Measurements from ENCODE around the gene EPHB2. TPM values are rescaled to one million over a fixed set of nuclear protein-coding genes. Genes with fewer than 3 reads are reported as not detected.
"Not testable (repeated sequence)": the region's sequence is repeated elsewhere in the genome, so short reads cannot be mapped to it uniquely, and the experiment has no call there.

Gene EPHB2
- total RNA-seq, 1 donor from 2014 or later: 14.6 TPM

DNA sequence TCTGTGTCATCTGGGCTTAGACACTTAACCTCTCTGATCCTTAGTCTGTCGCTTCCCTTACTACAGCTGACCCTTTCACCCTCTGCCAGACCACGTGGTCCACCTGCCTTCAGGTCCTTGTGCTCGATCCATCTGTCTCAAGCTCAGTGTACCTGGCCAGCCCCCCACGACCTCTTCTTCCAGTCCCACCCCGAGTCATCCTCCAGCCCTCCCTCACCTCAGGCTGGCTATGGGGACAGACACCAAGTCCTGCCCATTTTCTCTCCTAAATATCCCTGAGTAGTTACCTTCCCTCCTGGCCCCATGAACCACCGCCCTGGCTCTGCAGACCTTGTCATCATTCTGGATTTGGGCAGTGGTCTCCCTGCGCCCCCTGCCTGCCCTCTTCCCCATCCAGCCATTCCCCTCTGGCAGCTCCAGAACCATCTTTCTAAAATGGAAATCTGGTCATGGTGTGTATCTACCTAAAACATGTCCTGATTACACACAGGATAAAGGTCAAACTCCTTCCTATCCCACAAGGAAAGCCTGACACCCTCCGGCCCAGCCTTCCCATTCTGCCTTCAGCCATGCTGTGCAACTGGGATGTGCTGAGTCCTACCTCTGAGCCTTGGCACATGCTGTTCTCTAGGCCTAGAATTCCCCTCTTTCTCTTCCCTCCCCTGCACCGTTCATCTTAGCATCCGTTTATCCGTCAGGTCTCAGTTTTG lies 107.6 kb downstream of the EPHB2 start:
- DNase-seq (ENCODE audit: low spot score): no peak

DNA sequence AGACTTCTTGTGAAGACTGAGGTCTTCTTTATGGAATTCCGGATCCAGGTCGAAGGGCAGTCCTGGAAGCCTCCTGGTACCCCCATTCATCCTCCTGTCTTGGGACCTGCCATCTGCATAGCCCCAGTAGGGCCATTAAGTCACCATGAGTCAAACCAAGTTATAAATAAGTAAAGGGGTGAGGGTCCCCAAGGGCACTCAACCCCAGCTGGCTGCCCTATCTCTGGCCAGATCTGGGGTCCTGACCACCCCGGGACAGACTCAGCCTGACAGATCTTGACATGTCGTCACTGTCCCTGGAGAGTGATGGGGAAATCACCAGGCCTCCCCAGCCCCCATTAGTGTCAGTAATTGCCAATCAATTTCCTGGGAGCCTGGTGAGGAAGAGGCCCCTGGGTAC lies 108.7 kb downstream of the EPHB2 start:
- no peak for DNase-seq (ENCODE audit: low spot score)

DNA sequence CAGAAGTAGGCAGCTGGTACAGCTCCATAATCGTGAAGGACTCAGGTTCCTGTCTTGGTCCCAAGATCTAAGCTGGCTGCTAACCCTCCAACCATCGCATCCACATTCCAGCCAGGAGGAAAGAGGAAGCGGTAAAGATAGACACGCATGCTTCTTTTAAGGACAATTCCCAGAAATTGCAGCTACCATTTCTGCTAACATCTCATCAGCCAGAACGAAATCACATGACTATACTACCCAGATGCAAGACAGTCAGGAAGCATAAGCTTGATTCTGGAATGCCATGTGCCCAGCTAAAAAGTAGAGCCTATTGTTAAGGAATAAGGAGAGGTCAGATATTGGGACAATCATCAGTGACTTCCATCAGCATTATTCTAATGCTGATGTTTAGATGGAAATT lies 110.4 kb downstream of the EPHB2 start:
- DNase-seq (ENCODE audit: low spot score): no peak

DNA sequence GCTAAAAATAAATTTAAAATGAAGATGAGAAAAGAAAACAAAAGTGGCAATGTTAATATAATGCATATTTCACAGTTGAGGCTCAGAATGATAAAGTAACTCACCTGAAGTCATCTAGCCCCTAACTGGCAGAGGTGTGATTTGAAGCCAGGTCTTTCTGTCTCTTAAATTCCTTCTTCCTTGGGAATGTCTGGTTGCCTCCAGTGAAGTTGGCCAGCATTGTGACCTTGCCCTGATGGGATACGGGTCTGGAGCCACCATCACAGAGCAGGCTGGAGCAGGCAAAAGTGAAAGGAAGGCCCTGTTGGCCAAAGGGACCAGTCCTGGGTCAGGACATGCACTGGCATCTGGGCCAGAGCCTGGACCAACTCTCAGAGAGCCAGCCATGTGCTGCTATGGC lies 111.7 kb downstream of the EPHB2 start:
- no peak for DNase-seq (ENCODE audit: low spot score)

DNA sequence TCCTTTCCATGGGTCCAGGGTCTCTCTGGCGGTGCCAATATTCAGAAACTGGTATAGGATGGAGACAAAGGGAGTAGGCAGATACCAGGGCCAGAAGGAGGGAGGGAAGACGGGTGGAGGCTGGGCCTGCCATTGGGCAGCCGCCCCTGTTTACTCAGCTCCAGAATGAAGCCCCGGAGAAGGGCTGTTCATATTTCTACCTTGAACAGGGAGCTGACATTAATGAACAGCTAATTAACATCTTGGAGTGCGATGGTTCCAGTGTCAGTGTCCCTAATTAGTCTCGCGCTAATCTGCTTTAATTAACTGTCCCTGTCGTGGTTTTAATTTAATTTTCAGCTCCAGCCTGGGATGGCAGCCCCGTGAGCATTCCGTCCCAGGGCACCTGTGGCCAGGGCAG lies 113.8 kb downstream of the EPHB2 start:
- no peak for DNase-seq (ENCODE audit: low spot score)

DNA sequence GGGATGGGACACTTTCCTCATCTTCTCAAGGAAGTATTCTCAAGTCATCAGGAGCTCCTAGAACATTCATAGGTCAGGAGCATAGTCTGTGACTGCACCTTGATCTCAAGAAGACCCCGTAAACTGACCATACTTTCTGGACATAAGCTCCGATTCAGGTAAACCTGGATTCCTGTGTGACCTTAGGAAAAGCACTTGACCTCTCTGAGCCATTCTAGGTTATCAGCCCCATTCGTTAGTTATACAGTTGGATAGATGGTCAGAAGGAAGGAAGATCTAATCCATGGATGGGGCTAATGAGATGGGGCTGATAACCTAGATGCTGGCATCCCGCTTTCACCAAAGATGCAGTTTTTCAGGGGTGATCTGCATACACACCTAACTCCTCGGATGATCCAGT lies 114.3 kb downstream of the EPHB2 start:
- DNase-seq (ENCODE audit: low spot score): no peak

DNA sequence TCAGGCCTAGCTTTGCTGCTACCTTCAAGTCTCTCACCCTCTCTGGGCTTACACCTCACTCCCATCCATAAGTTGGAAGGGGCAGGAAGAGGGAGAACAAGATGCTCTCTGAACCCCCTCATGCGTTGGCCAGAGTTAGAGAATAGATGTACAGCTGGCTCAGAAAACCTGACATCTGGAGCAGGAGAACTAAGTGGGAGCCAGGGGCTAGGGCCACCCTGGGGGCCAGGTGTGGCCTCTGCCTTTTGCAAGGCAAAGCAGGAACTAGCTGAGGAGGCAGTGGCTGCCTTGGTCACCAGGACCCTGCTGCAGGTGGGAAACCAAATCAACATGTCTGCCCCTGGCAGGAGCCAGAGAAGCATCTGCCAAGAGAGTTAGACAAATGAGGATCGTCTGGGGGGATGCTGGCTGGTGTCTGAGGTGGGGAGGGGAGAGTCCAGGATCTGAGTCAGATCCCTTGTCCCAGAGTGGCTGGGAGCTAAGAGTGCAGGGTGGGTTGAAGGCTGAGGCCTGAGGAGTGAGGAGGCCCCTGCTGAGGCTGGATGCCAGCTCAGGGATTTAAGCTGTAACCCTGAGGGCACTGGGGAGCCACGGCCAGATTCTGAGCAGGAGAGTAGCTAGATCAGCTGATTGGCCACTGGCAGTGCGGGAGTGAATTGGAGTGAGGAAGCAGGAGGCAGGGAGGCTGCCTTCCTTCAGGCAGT lies 115.0 kb downstream of the EPHB2 start:
- no peak for DNase-seq (ENCODE audit: low spot score)

DNA sequence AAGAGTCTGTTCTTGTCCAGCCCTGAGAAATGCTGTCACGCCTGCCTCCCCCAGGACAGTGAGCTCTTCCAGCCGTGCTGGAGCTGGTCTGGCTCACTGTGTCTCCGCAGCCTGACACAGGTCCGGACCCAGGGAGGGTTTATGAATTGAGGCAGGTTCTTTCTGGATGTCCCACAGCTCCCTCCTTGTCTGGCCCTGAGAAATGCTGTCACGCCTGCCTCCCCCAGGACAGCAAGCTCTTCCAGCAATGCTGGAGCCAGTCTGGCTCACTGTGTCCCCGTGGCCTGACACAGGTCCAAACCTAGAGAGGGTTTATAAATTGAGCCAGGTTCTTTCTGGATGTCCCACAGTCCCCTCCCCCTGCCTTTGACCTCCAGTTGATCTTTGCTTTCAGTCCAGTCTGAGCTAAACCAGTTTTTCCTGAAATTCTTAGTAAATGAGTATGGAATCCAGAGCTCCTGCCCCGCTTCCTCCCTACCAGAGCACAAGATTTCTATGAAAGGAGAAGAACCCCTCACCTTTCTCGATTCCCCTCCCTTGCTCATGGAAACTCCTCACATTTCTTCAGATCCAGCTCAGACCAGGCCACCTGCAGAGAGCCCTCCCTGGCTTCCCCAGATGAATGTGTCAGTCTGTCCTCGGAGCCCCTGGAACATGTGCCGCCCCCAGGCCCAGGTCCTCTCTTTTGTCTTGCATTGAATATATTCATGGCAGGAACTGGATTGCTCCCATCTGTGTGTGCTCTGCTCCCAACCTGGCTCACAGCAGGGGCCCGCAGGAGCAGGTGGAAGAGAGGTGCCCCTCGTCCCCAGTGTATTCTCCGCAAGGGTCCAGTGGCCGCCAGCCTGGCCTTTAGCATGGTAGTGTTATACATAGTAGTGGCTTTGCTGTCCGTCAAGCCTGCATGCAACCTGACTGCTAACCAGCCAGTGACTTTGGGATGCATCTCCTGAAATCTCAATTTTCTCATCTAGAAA lies 116.3 kb downstream of the EPHB2 start:
- DNase-seq (ENCODE audit: low spot score): peak; percentile 62

DNA sequence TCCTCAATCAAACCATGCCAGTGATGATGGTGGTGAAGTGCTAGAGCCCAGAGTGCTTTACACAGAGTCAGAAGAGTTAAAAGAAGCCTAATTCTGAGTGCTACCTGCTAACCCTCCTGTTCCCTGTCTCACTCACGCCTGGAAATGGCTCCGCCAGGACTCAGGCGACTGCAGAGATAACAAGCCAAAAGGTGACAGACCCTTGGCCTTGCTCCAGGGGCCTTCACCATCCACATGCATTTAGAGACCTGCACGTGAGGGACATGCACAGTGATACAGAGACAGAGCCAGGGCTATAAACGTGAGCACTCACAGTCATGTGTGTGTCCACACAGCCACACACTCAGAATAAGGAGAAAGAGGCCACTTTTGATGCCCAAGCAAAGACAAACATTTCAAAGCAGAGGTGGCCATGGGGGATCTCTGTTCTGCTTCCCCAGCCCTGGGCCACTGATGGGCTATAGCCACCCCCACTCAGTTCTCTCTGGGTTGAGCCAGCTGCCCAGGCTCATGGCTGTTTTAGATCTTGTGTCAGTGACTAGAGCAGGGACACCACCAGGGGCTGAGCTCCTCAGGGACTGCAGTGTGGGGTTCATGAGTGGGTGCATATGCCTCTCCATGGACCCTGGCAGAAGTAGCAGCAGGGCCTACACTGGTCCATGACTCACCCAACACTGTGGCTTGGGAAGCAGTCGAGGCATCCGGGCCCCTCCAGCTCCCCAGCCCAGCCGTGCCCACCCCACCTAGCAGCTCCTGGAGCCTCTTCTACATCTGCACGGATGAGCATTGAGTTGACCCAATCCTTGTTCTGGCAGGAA lies 117.2 kb downstream of the EPHB2 start:
- no peak for DNase-seq (ENCODE audit: low spot score)

DNA sequence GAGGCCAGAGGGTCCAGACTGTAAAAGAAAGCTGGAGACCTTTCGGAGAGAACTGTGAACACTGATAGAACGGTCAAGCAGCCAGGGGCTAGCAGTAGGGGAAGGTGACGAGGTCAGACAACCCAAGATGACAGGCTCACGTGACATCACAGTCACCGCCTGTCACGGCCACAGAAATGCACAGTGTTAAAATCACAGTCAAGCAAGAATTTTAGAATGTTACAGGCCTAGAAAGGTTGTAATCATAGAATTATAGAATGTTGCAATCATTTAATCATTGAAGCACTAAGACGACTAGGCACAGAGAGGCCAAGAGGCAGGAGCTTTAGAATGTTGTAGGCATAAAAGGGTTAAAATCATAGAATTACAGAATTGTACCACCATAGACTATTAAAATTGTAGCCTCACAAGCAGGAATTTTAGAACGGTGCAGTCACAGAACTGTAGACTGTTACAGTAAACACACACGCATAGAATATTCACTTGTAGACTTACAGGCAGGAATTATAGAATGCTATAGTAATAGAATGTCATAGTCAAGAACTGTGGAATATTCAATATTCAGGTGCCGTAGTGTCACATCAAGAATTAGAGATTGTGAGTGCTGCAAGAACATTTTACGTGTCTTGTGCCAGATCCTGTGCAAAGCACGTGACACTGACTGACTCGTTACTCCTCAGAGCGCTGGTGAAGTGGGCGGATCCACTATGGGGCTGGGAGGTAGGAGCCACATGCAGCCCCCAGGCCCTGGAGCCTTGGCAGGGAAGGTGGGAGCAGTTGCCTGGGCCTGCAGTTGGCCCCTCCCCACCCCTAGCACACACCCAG lies 118.1 kb downstream of the EPHB2 start:
- DNase-seq (ENCODE audit: low spot score): no peak

DNA sequence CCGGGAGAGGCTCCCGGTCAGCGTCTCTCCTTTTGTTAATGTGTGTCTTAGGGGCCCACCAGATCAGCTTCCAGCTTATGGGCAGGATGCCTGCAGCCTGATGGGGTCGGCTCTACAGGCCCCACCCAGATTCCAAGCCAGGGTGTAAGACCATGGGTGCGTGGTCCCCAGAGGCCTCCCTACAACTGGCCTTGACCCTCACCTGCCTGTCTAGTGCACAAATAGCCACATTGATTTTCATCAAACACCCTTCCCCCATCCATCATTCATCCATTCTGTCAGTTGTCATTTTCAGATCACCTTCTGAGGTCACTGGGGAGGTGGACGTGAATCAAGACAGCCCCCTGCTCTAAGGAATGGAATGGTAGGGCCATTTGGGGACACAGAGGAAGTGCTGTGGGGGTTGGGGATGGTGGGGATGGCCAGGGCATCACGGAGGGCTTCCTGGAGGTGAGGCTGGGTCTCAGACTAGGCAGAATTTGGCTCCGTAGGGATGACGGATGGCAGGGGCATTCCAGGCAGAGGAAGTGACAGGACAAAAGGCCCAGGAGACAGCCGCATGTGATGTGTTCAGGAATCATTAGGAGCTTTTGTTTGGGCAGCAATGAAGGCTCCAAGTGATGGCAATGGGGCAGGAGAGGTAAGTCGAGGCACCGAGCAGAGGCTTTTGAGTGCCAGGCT lies 118.8 kb downstream of the EPHB2 start:
- no peak for DNase-seq (ENCODE audit: low spot score)

DNA sequence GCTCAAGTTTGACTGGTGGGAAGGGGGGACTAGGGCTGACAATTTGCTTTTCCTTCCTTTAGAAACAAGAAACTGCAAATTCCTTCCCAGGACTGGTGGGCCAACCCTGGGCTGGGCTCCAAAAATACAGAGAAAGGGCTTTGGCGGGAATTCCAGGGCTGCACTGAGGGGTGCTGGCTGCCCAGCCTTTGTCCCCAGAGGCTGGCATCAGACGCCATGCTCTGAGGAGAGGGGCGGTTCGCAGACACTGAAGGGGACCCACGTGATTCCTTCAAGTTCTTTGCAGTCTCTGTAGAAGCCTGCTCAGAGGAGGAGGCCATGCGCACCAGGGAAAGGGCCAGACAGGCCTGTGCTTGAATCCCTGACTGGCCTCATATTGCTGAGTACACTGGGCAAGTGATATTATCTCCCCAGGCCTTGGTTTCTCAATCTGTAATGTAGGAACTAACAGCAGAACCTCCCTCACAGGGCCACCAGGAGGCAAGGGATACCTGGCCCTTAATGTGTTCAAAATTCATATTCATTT lies 119.5 kb downstream of the EPHB2 start:
- peak; percentile 61 for DNase-seq (ENCODE audit: low spot score)

DNA sequence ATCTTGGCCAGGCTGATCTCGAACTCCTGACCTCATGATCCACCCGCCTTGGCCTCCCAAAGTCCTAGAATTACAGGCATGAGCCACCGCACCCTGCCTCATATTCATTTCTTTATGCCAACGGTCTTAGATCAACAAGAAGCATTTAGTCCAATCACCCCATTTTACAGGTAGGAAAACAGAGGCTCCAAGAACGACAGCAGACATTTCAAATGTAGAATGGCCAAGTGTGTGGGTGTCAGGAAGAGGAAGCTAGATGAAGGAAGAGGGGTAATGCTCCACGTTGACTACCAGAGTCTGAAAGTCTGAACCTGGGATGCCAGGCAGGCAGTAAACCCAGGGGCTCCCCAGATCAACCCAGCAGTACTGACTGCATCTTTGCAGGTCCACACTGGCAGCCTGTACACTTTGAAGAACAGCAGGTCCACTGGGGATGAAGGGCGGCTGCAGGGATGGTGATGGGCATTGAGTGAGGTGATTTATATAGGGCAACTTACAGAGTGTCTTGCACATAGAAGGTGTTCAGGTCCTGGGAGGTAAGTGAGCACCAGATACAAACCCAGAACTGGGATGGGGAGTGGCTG lies 120.2 kb downstream of the EPHB2 start:
- no peak for DNase-seq (ENCODE audit: low spot score)

DNA sequence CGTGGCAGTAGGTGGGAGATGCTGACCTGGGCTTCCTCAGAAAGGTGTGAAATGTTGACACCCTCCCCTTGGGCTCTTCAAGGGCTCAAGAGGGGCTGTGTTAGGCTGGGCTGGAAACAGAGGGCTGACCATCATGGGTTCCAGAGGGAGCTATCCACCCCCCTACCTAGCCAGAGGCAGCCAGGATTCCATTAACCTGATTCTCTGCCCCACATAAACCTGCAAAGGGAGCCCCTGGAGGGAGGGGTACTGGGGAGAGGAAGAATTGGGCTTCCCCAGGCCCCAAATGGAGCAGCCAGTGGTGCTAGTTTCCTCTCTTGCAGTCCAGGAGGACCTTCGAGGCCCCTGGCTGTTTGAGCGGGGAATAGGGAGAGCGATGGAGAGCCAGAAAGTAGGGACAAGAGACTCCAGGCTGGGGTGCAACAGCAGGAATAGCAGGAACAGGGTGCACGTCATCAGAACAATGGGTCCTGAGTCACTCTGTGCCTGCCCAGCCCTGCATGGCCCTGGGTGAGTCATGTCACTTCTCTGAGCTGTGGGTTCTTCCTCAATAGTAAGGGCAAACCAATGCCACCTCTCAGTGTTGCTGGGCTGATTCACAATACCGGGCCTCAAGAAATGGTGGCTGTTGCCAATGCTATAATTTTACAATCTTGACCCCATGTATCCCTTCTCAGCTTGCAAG lies 121.2 kb downstream of the EPHB2 start:
- DNase-seq (ENCODE audit: low spot score): peak; percentile 77

DNA sequence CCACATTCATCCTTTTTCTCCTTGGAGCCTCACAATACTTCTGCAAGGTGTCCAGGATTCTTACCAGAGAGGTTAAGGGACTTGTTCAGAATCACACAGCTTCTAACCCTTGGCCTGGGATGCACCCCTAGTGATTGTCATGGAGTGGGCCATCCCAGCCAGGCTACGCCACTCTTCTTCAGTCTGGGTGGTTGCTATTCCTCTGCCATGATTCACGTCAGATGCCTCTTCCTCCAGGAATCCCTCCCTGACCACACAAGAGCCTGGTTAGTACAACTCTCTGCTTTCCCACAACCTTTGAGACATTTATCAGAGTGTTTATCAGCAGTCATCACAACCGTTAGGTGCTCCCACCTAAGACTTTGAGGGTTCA lies 121.8 kb downstream of the EPHB2 start:
- DNase-seq (ENCODE audit: low spot score): no peak

DNA sequence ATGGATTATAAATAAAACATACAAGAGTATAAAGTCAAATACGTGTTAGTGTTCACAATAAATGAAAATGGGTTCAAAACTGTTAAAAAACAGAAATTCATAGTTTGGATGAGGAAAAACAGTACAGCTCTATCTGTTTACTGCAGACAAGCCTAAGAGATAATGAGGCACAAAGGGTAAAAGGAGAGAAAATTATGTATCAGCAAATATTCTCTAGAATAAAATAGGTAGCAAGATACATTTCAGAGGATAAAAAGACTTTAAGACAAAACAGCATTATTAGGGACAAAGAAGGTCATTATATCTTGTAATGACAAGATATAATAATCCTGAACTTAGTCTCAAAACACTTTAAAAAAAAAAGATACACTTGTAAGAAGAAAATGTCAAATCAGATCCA lies 123.1 kb downstream of the EPHB2 start:
- no peak for DNase-seq (ENCODE audit: low spot score)

DNA sequence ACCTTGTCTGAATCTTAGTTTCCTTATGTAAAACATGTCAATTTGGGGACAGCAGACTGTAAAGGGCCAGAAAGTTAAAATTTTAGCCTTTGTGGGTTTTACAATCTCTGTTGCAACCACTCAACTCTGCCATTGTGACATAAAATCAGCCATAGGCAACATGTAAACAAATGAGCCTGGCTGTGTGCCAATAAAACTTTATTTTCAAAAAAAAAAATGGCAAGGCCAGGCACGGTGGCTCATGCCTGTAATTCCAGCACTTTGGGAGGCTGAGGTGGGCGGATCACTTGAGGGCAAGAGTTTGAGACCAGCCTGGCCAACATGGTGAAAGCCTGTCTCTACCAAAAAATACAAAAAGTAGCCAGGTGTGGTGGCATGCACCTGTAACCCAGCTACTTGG lies 123.8 kb downstream of the EPHB2 start:
- DNase-seq (ENCODE audit: low spot score): not testable (repeated sequence)

DNA sequence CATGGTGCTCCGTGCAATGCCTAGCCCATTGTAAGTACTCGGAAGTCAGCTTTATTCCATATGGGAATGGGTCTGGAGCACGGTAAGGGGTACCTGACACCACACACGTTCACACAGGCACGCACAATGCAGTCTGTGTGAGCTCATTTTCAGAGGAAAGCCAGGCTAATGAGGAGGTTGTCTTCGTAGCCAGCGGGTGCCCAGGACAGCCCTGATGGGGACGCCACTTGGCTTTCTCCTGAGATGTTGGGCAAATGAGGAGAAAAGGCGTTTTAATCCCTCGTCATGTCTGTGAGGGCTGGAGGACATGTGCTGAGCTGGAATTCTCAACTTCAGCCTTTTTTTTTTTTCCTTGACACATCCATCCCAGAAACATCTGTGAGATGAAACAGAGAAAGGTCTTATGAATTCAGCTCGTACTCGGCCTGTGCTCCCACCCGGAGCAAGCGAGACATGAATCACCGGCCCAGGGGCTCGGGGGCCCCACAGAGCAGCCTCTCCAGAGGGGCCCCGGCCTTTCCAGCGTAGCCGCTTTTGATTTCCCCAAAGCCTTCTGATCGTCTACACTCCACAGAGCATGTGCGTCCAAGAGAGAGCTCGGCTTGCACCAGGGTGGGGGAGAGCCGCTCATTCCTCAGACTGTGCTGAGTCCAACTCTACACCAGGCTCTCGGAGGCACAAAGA lies 125.1 kb downstream of the EPHB2 start:
- DNase-seq (ENCODE audit: low spot score): no peak

Measured in ureter (tissue), 1 donor.